ENCODE measurements around the gene BPGM.

The BPGM gene

GRCh38 chr7:134720091-134720935, 73.7 kb downstream of the BPGM start:
- no peak for DNase-seq (ENCODE audit: low spot score)

- no peak for DNase-seq (ENCODE audit: low spot score)
Observed at GRCh38 chr7:134721171-134721570, 74.5 kb downstream of the BPGM start.

GRCh38 chr7:134722786-134723322, 76.2 kb downstream of the BPGM start:
- no peak for DNase-seq (ENCODE audit: low spot score)

- DNase-seq (ENCODE audit: low spot score): no peak
Observed at GRCh38 chr7:134723892-134724291, 77.2 kb downstream of the BPGM start.

GRCh38 chr7:134724606-134725005, 78.0 kb downstream of the BPGM start:
- no peak for DNase-seq (ENCODE audit: low spot score)

- no peak for DNase-seq (ENCODE audit: low spot score)
Observed at GRCh38 chr7:134726581-134726980, 79.9 kb downstream of the BPGM start.

- no peak for DNase-seq (ENCODE audit: low spot score)
Observed at GRCh38 chr7:134727711-134728110, 81.1 kb downstream of the BPGM start.

Data from kidney capillary endothelial cell (primary cell).